GM21381 (cell line): ENCODE data around the gene IGFBP7.

ENCODE experiments used
- ATAC-seq: cut with Tn5 transposase; IDR thresholded peaks from one replicate; pipeline ENCODE4 v1.9.1; 2021; ENCODE audit warnings: mild to moderate bottlenecking, moderate library complexity; ENCODE audit not compliant: unreplicated experiment

Gene IGFBP7

DNA sequence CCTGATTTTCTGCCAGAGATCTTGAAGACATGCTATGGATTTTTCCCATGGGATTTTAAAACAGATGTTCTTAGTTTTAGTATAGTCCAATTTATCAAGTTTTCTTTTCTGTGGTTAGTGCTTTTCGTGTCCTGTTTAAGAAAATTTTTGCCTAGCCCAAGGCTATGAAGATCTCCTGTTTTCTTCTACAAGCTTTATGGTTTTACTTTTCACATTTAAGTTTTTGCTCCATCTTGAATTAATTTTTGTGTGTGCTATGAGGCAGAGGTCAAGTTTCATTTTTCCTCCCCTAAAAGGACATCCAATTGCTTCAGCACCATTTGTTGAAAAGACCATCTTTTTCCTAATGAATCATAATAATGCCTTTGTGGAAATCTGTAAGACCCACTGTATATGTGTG lies 65.9 kb downstream of the IGFBP7 start:
- ATAC-seq = no peak

DNA sequence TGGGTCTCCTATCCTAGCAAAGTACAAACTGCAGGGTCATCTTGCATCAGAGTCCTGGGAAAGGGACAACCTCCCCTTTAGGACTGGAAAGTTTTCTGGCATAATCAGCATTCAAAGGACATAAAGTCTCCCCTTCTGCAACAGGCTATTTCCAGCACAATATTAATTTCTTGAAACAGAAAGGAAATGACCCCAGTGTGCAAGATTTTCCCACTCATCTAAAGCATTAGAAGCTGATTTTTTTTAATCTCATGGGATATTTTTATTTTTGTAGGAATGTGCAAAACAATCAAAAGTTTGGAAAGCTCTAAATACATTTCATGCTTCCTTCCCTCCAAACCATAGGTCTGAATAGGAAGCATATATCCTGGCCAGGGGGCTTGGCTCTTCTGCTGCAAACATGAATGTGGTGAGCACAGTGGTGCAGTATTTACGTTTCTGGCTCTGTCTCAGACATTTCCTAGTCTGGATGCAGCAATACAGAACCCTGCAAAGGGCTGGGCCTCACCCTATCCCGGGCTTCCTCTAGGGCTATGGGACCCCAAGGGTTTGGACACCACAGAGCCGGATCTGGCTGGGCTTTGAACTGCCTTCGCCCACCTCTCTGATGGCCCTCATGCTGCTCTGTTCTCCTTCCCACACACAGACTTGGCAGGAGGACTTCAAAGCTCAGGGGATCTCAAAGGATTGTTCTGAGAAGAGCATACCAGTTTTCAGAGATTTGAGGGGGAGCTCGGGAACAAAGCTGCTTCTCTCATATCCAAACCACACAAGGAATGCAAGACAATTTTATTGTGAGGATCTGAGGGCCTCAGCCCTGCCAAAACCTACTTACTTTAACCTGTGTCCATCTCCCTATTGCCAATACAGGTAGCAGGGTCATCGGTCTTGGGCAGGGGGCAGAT lies 66.6 kb downstream of the IGFBP7 start:
- ATAC-seq = no peak

DNA sequence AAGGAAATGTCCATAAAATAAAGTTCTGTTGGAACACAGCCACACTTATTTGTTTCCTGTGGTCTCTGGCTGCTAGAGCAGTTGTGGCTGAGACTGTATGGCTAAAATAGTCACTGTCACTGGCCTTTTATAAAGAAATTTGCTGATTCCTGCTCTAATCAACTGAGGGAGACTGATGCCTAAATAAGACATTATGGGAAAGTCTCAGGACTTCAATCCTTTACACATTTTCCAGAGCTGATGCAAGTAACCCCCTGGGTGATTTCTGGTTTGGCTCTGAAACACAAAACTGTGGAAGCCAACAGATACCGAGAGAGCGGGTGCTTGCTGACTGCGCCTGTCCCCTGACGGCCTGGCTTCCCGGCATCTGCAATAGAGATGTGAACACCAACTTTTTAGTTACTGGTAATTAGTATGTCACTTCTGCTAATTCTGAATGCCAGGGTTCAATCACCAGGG lies 67.4 kb downstream of the IGFBP7 start:
- no peak for ATAC-seq

DNA sequence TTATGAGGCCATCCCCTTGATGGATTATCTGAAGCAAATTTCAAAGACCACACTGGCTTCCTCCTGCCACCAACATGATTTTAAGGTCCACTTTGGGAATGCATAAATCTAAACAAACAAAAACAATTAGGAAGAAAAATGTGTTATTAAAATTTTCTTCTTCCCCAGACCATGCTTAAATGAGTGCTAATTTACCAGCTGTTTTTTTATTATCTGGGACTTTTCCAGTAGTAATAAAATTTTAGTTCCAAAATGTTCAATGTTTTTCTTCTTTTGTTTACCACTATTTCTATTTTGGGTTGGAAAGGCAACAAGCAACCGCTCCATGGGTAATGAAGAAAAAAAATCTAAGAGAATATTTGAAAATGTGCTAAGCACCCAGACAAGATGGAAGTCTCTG lies 69.2 kb downstream of the IGFBP7 start:
- ATAC-seq = no peak

DNA sequence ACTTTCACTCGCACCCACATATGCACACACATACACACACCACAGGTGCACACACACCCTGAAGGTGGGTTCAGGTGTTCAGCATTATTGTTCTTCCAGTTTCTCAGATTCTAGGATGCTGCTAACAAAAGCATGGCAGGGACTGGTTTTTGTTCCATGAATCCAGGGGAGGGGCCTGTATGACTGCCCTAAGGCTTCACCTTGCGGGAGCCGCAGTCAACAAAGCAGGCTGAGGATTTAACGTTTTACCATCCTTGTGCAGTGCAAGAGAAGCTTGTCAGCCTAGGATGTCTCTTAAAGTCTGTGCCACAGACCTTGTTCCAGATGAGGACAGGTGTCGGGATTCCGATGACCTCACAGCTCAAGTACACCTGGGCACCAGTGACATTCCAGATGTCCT lies 69.7 kb downstream of the IGFBP7 start:
- ATAC-seq = no peak

DNA sequence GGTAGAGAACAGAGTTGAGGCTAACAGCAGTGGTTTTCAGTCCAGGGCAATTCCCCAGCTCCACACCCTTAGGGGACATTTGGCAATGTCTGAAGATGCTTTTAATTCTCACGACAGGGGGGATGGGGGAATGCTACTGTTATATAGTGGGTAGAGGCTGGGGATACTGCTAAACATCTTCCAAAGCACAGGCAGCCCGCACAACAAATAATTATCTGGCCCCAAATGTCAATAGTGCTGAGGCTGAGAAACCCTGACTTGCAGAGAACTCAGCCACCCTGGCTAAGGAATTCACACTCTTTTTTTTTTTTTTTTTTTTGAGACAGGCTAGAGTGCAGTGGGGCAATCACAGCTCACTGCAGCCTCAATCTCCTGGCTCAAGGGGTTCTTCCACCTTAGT lies 70.8 kb downstream of the IGFBP7 start:
- ATAC-seq = no peak

DNA sequence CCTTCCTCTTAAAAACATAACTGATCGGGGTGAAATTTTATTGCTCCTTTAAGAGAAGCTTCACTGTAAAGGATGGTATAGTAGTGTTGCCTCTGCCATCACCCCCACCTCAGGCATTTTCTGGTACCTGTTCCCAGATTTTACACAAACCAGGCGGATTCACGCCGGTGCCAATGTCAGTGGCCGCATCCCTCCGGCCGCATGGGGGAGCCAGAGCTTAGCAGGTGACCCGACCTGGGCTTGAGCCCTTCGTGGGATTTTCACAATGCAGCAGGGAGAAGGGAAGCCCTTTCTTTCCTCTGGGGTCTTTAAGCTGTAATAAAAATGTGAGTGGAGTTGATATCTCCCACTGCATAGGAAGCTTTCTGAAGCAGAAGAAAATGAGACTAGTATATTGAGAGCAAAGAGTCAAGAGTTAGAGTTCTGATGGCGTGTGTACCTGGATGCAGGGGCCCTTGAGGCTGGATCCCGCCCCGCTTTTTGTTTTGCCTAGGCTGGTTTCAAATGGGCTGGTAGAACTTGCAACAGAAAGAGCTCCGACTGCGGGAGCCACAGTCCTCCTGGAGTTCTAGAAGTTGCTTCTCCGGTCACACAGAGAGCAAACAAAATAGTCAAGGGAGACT lies 72.1 kb downstream of the IGFBP7 start:
- no peak for ATAC-seq

DNA sequence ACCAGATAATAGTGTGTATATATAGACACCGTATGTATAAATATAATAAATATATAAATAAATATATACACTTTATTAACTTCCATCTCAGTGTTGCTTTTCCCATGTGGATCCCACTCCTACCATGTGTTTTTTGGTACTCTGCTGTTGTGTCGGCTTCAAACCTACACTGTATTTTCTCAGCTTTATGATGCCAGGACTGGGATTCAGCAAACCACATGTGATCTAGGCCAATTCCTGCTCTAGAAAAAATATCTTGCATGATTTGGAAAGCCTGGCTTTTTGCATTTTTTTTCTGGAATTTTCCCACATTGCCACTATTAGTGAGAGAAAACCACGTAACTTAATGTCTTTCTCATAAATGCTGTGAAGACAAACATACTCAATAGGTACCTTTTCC lies 75.7 kb downstream of the IGFBP7 start:
- ATAC-seq = no peak

DNA sequence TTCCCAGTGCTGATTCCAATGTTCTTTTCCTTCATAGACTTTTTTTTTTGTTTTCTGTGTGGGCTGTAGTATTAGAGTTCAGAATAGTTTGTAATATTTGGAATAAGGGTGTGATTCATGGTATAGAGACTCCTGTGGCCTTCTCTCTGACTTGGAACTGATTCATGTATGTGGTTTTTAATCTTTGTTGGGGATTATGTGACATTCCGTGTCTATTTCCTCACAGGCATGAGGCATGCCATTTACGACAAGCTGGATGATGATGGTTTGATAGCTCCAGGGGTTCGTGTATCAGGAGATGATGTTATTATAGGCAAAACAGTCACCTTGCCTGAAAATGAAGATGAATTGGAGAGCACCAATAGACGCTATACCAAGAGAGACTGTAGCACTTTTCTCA lies 87.1 kb downstream of the IGFBP7 start:
- ATAC-seq = no peak

DNA sequence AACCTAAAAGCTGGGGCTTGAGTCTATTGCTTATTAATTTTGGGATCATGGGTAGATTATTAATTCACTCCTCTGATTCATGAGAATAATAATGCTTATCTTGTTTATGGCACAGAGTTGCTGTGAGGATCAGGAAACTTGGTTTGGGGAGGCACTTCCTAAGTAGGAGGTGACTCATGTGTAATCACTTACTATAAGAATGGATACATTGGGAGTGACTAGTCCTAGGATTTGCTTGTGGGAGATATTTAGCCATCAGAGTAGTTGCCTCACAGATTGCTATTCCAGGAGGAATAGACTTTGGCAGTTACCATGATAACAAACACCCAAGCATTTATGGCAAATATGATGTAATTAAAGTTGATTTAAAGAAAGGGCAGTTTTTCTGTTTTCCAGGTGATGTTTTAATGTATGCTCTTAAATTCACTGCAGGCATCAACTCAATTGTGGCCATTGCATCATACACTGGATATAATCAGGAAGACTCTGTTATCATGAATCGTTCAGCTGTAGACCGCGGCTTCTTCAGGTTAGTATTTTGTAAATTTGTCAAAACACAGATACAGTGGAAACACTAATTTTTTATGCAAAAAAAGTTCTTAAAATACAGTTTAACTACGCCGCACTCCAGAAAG lies 89.6 kb downstream of the IGFBP7 start:
- no peak for ATAC-seq

DNA sequence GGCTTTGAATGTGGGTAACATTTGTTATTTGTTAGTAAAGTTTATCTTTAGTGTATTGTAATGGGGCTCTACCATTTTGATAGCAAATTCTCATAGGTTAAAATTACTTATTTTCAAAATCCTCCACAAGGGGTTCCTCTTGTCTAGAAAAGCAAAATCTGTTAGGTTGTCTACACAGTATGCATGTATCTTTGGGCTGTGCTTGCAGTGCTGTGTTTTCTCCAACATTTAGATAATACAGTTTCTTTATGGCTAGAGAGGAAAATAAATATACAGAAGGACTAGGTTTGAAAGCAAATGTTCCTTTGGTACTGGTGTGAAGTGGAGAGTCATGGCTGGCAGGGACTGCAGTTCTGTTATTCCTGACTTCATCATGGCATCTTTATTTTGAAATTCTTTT lies 91.2 kb downstream of the IGFBP7 start:
- no peak for ATAC-seq

DNA sequence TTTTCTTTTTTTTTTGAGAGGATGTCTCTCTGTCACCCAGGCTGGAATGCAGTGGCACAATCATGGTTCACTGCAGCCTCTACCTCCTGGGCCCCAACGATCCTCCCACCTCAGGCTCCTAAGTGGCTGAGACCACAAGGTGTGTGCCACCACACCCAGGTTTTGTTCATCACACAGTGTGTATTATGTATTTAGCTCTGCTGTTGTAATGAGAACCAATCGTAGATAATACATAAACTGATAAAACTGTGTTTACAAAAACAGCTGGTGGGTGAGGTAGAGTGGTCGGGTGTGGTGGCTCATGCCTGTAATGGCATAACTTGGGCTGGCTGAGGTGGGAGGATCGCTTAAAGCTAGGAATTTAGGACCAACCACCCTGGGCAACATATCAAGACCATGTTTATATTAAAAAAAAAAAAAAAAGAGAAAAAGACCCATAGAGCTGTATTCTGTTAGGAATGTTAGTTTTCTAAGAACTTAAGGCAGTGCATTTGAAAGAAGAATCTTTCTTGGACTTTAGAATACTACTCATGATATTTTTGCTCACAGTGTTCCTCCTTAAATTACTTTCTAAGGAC lies 96.6 kb downstream of the IGFBP7 start:
- ATAC-seq = no peak

DNA sequence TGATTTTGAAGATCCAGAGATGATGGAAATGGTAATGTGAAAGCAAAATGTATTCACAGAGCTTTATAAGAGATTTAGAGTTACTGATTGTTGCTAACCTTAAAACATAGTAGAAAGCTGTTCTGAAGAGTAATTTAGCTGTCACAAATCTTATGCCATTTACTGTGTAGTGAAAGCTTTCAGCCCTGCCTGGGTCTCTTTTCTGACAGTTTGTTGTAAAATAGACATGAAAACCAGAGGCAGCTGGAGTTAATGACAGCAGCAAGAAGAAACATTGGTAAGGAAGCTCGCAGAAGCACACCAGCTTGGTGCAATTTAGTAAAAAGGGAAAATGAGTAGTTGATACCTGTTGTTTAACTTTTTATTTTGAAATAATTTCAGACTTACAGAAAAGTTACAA lies 110.4 kb downstream of the IGFBP7 start:
- ATAC-seq = no peak

DNA sequence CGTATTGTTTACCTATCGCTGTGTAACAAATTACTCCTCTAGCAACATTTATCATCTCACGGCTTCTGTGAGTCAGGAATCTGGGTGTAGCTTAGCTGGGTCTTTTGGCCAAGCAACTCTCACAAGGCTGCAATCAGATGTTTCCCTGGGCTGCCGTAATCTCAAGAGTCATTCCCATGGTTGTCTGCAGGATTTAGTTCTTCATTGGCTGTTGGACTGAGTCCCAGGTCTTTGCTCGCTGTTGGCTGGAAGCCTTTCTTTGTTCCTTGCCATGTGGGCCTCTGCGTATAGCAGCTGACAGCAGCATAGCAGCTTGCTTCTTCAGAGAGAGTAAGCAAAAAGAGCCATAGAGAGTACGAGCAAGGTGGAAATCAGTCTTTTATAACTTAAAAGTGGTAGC lies 114.7 kb downstream of the IGFBP7 start:
- no peak for ATAC-seq

DNA sequence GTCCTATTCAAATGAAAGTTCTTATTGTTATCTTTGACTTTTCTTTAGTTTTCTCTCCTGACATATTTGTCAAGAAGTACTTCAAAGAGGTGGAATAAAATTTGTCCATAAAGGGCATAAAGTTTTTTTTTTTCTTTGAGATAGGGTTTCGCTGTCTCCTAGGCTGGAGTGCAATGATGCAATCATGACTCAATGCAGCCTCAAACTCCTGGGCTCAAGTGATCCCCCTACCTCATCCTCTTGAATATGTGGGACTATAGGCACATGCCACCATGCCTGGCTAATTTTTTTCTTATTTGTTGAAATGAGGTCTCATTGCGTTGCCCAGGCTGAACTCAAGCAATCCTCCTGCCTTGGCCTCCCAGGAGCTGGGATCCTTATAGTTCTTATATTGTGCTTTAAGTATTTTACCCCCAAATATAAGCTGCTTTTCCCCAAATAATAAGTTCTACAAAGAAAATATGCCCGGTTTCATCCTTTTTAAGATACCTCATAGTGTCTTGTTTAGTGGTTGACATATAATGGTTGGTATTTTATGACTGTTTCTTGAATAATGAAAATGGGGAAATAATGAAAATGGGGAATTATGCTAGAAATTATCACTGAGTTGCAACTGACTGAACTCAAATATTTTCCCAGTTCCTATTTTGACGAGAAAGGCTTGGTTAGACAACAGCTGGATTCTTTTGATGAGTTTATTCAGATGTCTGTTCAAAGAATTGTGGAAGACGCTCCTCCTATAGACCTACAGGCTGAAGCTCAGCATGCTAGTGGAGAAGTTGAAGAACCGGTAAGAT lies 119.9 kb downstream of the IGFBP7 start:
- no peak for ATAC-seq

DNA sequence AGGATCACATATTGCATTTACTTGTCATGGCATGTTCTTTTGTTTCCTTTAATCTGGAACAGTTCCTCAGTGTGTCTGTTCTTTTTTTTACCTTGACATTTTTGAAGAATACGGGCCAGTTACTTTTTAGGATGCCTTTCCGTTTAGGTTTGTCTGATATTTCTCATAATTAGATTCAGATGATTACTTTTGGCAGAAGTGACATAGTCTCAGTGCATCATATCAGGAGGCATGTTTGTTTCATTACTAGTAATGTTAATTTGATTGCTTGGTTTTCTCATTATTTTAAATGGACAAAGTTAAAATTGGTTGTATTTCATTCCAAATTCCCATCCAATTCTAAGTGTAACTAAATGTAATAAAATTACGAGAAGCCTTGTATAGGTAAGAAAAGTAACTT lies 123.2 kb downstream of the IGFBP7 start:
- no peak for ATAC-seq

DNA sequence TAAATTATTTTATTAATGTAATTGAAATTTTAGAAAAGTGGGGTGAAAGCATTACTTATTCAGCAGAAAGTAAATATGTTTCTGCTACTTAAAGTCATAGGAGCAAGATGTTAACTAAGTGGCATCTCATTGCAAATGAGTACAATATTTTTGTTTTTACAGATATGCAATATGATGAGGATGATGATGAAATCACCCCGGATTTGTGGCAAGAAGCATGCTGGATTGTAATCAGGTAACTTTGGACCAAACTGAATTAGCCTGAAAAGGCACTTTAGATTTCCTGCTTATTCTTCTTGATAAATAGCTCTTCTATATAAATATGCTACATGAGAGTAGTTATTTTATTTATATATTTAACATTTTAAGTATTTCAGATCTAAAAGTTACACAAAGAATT lies 124.0 kb downstream of the IGFBP7 start:
- no peak for ATAC-seq

DNA sequence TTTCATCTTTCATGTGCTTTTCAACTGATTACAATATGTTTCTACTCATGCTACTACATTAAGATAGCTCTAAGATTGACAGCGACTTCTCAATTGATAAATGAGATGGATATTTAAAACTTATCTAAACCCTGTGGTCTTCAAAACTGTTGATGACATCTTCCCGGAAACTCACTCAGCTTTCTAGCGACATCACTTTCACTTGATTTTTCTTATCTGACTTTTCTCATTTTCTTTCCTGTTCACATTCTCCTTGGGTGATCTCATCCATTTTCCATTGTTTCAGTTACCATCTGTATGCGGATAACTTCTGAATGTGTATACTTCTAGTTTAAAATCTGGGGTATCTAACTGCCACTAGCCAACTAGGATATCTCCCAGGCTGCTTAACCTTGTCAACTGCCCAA lies 128.4 kb downstream of the IGFBP7 start:
- ATAC-seq = no peak
